SU-DHL-6 (cell line): ENCODE results near the gene BPIFB3.

Experiments used
- H2AFZ ChIP-seq: fragments of 200-600 bp; sonication (generic); 2 replicates; pipeline ENCODE4 v1.6.1; 2014; ENCODE audit warnings: low read depth, mild to moderate bottlenecking, moderate library complexity, mixed read lengths, antibody characterized with exemption, low read length; ENCODE audit not compliant: severe bottlenecking
- H3F3A ChIP-seq: fragments of 200-600 bp; shearing (Covaris generic); 2 replicates; pipeline ENCODE4 v1.6.0; 2016; ENCODE audit warnings: antibody characterized with exemption, mild to moderate bottlenecking; ENCODE audit not compliant: insufficient read depth
- H3K27ac ChIP-seq: fragments of 200-600 bp; sonication (generic); 2 replicates; pipeline ENCODE4 v1.5.1; 2016; ENCODE audit warnings: low read depth, mild to moderate bottlenecking, low read length, moderate library complexity, mixed read lengths
- H3K27me3 ChIP-seq: fragments of 200-600 bp; sonication (generic), shearing (Covaris generic); 2 replicates; pipeline ENCODE4 v1.6.0; 2014; ENCODE audit warnings: mild to moderate bottlenecking, low read length
- H3K36me3 ChIP-seq: fragments of 200-600 bp; sonication (generic); 2 replicates; pipeline ENCODE4 v1.6.1; 2014; ENCODE audit warnings: mild to moderate bottlenecking, low read length, mixed read lengths
- H3K4me2 ChIP-seq: fragments of 300-600, 200-600 bp; shearing (Covaris generic), sonication (generic); 2 replicates; pipeline ENCODE4 v1.6.0; 2014; ENCODE audit warnings: low read length, low read depth, mild to moderate bottlenecking; ENCODE audit not compliant: poor library complexity, severe bottlenecking
- H3K4me3 ChIP-seq: fragments of 200-600 bp; sonication (generic); 2 replicates; pipeline ENCODE4 v1.5.1; 2014; ENCODE audit warnings: antibody characterized with exemption, low read length, mild to moderate bottlenecking, mixed read lengths; ENCODE audit not compliant: insufficient read depth, poor library complexity, severe bottlenecking
- H3K79me2 ChIP-seq: fragments of 200-600 bp; sonication (generic); 2 replicates; pipeline ENCODE4 v1.6.1; 2014; ENCODE audit warnings: mild to moderate bottlenecking, low read length, moderate library complexity; ENCODE audit not compliant: insufficient read depth
- H3K9ac ChIP-seq: fragments of 200-600 bp; sonication (generic); 2 replicates; pipeline ENCODE4 v1.7.0; 2014; ENCODE audit warnings: mild to moderate bottlenecking, low read length
- H3K9me2 ChIP-seq: fragments of 200-600 bp; sonication (generic); replicated peaks from 2 replicates; pipeline ENCODE4 v1.6.1; 2014; ENCODE audit warnings: low read length; ENCODE audit not compliant: insufficient read depth
- H3K9me3 ChIP-seq: fragments of 200-600 bp; sonication (generic); 2 replicates; pipeline ENCODE4 v1.6.1; 2014; ENCODE audit warnings: low read length, mixed read lengths; ENCODE audit not compliant: insufficient read depth
- H4K20me1 ChIP-seq: fragments of 200-600 bp; sonication (generic); 2 replicates; pipeline ENCODE4 v1.6.1; 2014; ENCODE audit warnings: low read depth, mild to moderate bottlenecking, antibody characterized with exemption, low read length, moderate library complexity, mixed read lengths
- EZH2phosphoT487 ChIP-seq: fragments of 200-600 bp; sonication (generic), shearing (Covaris generic); conservative IDR thresholded peaks from 2 replicates; pipeline ENCODE4 v1.6.1; 2018; ENCODE audit warnings: mild to moderate bottlenecking, antibody characterized with exemption, low read length, moderate library complexity, mixed read lengths
- TF ChIP-seq, protein P1 (sequence below): fragments of 200-600 bp; sonication (generic); IDR thresholded peaks from one replicate; pipeline ENCODE4 v1.5.1; 2017; ENCODE audit warnings: antibody characterized with exemption, mild to moderate bottlenecking, low read length, moderate library complexity; ENCODE audit not compliant: insufficient read depth, poor library complexity, severe bottlenecking

BPIFB3 gene

DNA sequence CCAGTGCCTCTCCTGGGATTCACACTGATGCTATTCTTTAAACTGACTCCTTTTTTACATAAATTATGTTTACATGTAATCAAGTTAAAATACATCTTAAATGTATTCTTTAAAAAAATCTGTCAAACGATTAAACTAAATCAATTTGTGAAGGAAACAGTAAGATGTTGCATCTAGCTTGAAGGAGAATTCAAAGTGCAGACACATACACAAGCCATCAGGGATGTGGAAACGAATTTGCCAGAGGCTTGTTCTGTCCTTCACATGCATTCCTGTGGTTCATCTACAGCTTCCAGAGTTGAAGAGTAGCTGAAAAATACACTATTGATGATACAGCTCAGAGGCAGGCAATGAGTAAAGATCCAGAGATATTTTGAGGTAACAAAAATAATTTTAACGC lies 7.3 kb upstream of the BPIFB3 start:
- Histone ChIP-seq H3K27me3 (no peaks in the 10 kb centered on the region), H2AFZ (no peak overlapping the region), H3K9ac (no peak overlapping the region), H3K4me3 (no peak overlapping the region), H3K4me2 (no peak overlapping the region), H3K79me2 (no peaks in the 10 kb centered on the region), H4K20me1 (no peaks in the 10 kb centered on the region), H3K9me2 (no peaks in the 10 kb centered on the region), H3K27ac (no peak overlapping the region), H3K9me3 (peaks cover 7% of the 10 kb centered on the region; the same call in 1 of the 2 replicates), H3F3A (no peaks in the 10 kb centered on the region), H3K36me3 (no peaks in the 10 kb centered on the region)
- TF ChIP-seq EZH2phosphoT487: no peak
- TF ChIP-seq, protein P1, sequence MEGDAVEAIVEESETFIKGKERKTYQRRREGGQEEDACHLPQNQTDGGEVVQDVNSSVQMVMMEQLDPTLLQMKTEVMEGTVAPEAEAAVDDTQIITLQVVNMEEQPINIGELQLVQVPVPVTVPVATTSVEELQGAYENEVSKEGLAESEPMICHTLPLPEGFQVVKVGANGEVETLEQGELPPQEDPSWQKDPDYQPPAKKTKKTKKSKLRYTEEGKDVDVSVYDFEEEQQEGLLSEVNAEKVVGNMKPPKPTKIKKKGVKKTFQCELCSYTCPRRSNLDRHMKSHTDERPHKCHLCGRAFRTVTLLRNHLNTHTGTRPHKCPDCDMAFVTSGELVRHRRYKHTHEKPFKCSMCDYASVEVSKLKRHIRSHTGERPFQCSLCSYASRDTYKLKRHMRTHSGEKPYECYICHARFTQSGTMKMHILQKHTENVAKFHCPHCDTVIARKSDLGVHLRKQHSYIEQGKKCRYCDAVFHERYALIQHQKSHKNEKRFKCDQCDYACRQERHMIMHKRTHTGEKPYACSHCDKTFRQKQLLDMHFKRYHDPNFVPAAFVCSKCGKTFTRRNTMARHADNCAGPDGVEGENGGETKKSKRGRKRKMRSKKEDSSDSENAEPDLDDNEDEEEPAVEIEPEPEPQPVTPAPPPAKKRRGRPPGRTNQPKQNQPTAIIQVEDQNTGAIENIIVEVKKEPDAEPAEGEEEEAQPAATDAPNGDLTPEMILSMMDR: no peak

DNA sequence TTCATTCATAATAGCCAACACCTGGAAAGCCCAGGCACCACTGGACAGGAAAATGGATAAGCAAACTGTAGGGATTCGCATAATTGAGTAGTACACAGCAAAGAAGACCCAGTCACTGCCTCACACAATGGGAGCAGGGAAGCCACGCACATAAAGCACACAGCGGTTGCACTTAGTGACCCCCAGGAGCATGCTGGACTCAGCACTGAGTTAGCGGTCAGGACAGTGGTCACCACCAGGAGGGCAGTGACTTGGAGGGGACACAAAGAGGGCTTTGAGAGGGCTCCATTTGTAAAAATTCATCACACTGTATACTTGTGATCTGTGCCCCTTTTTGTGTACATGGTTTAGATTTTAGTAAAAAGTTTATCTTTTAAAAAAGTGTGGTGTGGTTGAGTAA lies 2.4 kb upstream of the BPIFB3 start:
- H3K27me3 ChIP-seq: no peaks in the 10 kb centered on the region
- H3K4me2 ChIP-seq: no peak overlapping the region
- no peaks in the 10 kb centered on the region for H4K20me1 ChIP-seq
- H3K9me2 ChIP-seq: no peaks in the 10 kb centered on the region
- H3K9ac ChIP-seq: no peak overlapping the region
- no peak overlapping the region for H3K27ac ChIP-seq
- H3K36me3 ChIP-seq: no peaks in the 10 kb centered on the region
- no peaks in the 10 kb centered on the region for H3F3A ChIP-seq
- TF ChIP-seq EZH2phosphoT487: no peak
- TF ChIP-seq, protein P1: no peak
- no peaks in the 10 kb centered on the region for H3K9me3 ChIP-seq
- no peak overlapping the region for H2AFZ ChIP-seq
- H3K79me2 ChIP-seq: no peaks in the 10 kb centered on the region
- no peak overlapping the region for H3K4me3 ChIP-seq

DNA sequence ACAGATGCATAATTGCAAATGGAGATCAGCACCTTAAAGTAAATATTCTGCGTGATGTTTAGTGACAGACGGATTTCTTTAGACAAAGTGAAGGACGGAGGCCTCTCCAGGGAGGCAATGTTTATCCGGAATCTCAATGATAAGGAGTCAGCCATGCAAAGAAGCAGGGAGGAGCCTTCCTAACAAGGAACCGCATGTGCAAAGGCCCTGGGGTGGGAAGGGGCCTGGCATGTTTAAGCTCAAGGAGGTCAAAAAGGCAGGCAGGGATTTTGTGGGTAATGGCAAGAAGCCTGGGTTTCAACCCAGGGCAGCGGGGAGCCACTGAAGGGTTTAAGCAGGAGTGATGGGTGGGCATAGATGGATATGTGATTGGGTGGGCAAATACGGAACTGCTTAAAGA lies 678 bp downstream of the BPIFB3 start:
- Histone ChIP-seq H2AFZ (no peak overlapping the region), H3F3A (no peaks in the 10 kb centered on the region), H3K9me2 (no peaks in the 10 kb centered on the region), H3K79me2 (no peaks in the 10 kb centered on the region), H3K9me3 (no peaks in the 10 kb centered on the region), H4K20me1 (no peaks in the 10 kb centered on the region), H3K9ac (no peak overlapping the region), H3K36me3 (no peaks in the 10 kb centered on the region), H3K4me3 (no peak overlapping the region), H3K4me2 (no peak overlapping the region), H3K27ac (no peak overlapping the region), H3K27me3 (no peaks in the 10 kb centered on the region)
- no peak for TF ChIP-seq EZH2phosphoT487
- TF ChIP-seq, protein P1: no peak

DNA sequence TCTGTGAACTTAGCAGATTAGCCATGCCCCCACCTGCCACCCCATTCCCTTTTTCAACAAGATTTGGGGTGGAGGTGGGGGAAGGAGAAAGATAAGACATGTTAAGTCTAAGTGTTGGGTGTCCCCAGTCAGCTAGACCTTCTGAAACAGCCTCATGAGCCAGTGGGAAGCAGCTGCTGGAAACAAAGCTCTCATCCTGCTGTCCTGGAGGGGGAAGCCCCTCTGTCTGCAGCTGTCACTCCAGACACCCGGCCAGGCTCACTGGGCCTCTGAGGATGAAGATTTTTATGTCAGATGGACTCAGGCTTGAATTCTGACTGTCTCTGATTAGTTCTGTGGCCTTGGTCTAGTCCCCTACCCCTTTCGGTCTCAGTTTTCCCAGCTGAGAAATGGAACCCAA lies 1.1 kb downstream of the BPIFB3 start:
- Histone ChIP-seq H3K9me2 (no peaks in the 10 kb centered on the region), H3K9me3 (no peaks in the 10 kb centered on the region), H3K9ac (no peak overlapping the region), H3K27ac (no peak overlapping the region), H3K4me3 (no peak overlapping the region), H4K20me1 (no peaks in the 10 kb centered on the region), H3K27me3 (no peaks in the 10 kb centered on the region), H3K4me2 (no peak overlapping the region), H3K36me3 (no peaks in the 10 kb centered on the region), H3K79me2 (no peaks in the 10 kb centered on the region), H2AFZ (no peak overlapping the region), H3F3A (no peaks in the 10 kb centered on the region)
- no peak for TF ChIP-seq EZH2phosphoT487
- TF ChIP-seq, protein P1: no peak
